ENCODE measurements around the gene AGAP2. TPM values are rescaled to one million over a fixed set of nuclear protein-coding genes. Genes with fewer than 3 reads are reported as not detected.
"Not testable (repeated sequence)": the region's sequence is repeated elsewhere in the genome, so short reads cannot be mapped to it uniquely, and the experiment has no call there.

The AGAP2 gene
- total RNA-seq, 4 donors from 2014 or later: 1.1 to 5.7 (median 2.5) TPM

- Histone ChIP-seq H3K27ac (no peak overlapping the region), H3K9me3 (no peaks in the 10 kb centered on the region), H3K27me3 (no peaks in the 10 kb centered on the region), H3K36me3 (peaks cover 0 to 50% (median 0%) of the 10 kb centered on the region in 3 donors), H3K4me1 (peaks cover 0 to 18% (median 2%) of the 10 kb centered on the region in 4 donors), H3K4me3 (no peak overlapping the region)
- no peak for TF ChIP-seq POLR2A (IDR thresholded peaks at IDR 0.05)
- TF ChIP-seq CTCF (IDR thresholded peaks at IDR 0.05): no peak
- TF ChIP-seq EP300 (IDR thresholded peaks at IDR 0.05): no peak
- no peak for DNase-seq (ENCODE audit: low spot score in 2 of 2)
- WGBS, 2 donors: 89 to 94% methylated on average over 7 of the region's 7 CpGs
Measured at GRCh38 chr12:57777911-57778310, 39.4 kb upstream of the AGAP2 start.

- no peaks in the 10 kb centered on the region for H3K9me3 ChIP-seq
- peaks cover 0 to 18% (median 2%) of the 10 kb centered on the region in 4 donors for H3K4me1 ChIP-seq
- no peaks in the 10 kb centered on the region for H3K27me3 ChIP-seq
- DNase-seq (ENCODE audit: low spot score in 2 of 2): no peak
- 85 to 89% methylated on average over 7 of the region's 7 CpGs for WGBS, 2 donors
- no peak for TF ChIP-seq EP300 (IDR thresholded peaks at IDR 0.05)
- TF ChIP-seq POLR2A (IDR thresholded peaks at IDR 0.05): no peak
- TF ChIP-seq CTCF (IDR thresholded peaks at IDR 0.05): no peak
- H3K4me3 ChIP-seq: no peak overlapping the region
- peaks cover 0 to 50% (median 0%) of the 10 kb centered on the region in 3 donors for H3K36me3 ChIP-seq
- no peak overlapping the region for H3K27ac ChIP-seq
Measured at GRCh38 chr12:57777367-57777766, 38.8 kb upstream of the AGAP2 start.

- 87 to 89% methylated on average over 2 of the region's 2 CpGs for WGBS, 2 donors
- no peak for TF ChIP-seq EP300 (IDR thresholded peaks at IDR 0.05)
- no peak for TF ChIP-seq CTCF (IDR thresholded peaks at IDR 0.05)
- no peak for TF ChIP-seq POLR2A (IDR thresholded peaks at IDR 0.05)
Measured at GRCh38 chr12:57776247-57776587, 37.7 kb upstream of the AGAP2 start.

GRCh38 chr12:57775563-57776246 lies 37.2 kb upstream of the AGAP2 start:
- Histone ChIP-seq H3K4me3 (no peak overlapping the region), H3K27me3 (no peaks in the 10 kb centered on the region), H3K9me3 (no peaks in the 10 kb centered on the region), H3K27ac (no peak overlapping the region), H3K36me3 (peaks cover 0 to 49% (median 0%) of the 10 kb centered on the region in 3 donors), H3K4me1 (peaks cover 0 to 23% (median 10%) of the 10 kb centered on the region in 4 donors)
- no peak for TF ChIP-seq POLR2A (IDR thresholded peaks at IDR 0.05)
- no peak for TF ChIP-seq EP300 (IDR thresholded peaks at IDR 0.05)
- TF ChIP-seq CTCF (IDR thresholded peaks at IDR 0.05): no peak
- DNase-seq (ENCODE audit: low spot score in 2 of 2): no peak
- WGBS, 2 donors: 71 to 79% methylated on average over 4 of the region's 4 CpGs

More at GRCh38 chr12:57776247-57776587, 37.7 kb upstream of the AGAP2 start:
- H3K27ac ChIP-seq: no peak overlapping the region
- no peak overlapping the region for H3K4me3 ChIP-seq
- H3K27me3 ChIP-seq: no peaks in the 10 kb centered on the region
- DNase-seq (ENCODE audit: low spot score in 2 of 2): no peak
- no peaks in the 10 kb centered on the region for H3K9me3 ChIP-seq
- H3K36me3 ChIP-seq: peaks cover 0 to 50% (median 0%) of the 10 kb centered on the region in 3 donors
- H3K4me1 ChIP-seq: peaks cover 0 to 18% (median 6%) of the 10 kb centered on the region in 4 donors

GRCh38 chr12:57775044-57775443 lies 36.5 kb upstream of the AGAP2 start:
- no peak for TF ChIP-seq CTCF (IDR thresholded peaks at IDR 0.05)
- TF ChIP-seq POLR2A (IDR thresholded peaks at IDR 0.05): no peak
- no peak for TF ChIP-seq EP300 (IDR thresholded peaks at IDR 0.05)
- Histone ChIP-seq H3K9me3 (no peaks in the 10 kb centered on the region), H3K27me3 (no peaks in the 10 kb centered on the region), H3K4me1 (peaks cover 0 to 25% (median 11%) of the 10 kb centered on the region in 4 donors), H3K36me3 (peaks cover 0 to 49% (median 0%) of the 10 kb centered on the region in 3 donors), H3K27ac (no peak overlapping the region), H3K4me3 (no peak overlapping the region)
- 81 to 87% methylated on average over 3 of the region's 3 CpGs for WGBS, 2 donors
- DNase-seq (ENCODE audit: low spot score in 2 of 2): no peak

- DNase-seq (ENCODE audit: low spot score in 2 of 2); H3K4me3 ChIP-seq; H3K9me3 ChIP-seq; H3K27me3 ChIP-seq; H3K27ac ChIP-seq: not testable (repeated sequence)
- 91 to 93% methylated on average over 11 of the region's 11 CpGs for WGBS, 2 donors
- peaks cover 0 to 25% (median 11%) of the 10 kb centered on the region in 4 donors for H3K4me1 ChIP-seq
- peaks cover 0 to 49% (median 0%) of the 10 kb centered on the region in 3 donors for H3K36me3 ChIP-seq
Measured at GRCh38 chr12:57774634-57775033, 36.1 kb upstream of the AGAP2 start.

Data from tibial nerve (tissue), 4 donors.